Loucy (cell line): ENCODE data around the gene IGF2R.

Experiments used
- H2AFZ ChIP-seq: fragments of 200-600 bp; sonication (generic); 2 replicates; pipeline ENCODE4 v1.6.0; 2016; ENCODE audit warnings: antibody characterized with exemption, mild to moderate bottlenecking, low read length, moderate library complexity
- H3F3A ChIP-seq: fragments of 200-600 bp; 2 replicates; pipeline ENCODE4 v1.6.0; 2016; ENCODE audit warnings: antibody characterized with exemption, low read depth, mild to moderate bottlenecking
- H3K27me3 ChIP-seq: fragments of 200-600 bp; sonication (generic); 2 replicates; pipeline ENCODE4 v1.6.1; 2014; ENCODE audit warnings: low read length, mild to moderate bottlenecking; ENCODE audit not compliant: insufficient read depth, poor library complexity, severe bottlenecking
- H3K36me3 ChIP-seq: fragments of 200-600 bp; sonication (generic); 2 replicates; pipeline ENCODE4 v1.6.1; 2016; ENCODE audit warnings: low read length; ENCODE audit not compliant: insufficient read depth
- H3K4me1 ChIP-seq: fragments of 200-600 bp; sonication (generic); 2 replicates; pipeline ENCODE4 v1.5.1; 2014; ENCODE audit warnings: low read length, mild to moderate bottlenecking; ENCODE audit not compliant: insufficient read depth, poor library complexity, severe bottlenecking
- H3K4me2 ChIP-seq: fragments of 200-600 bp; sonication (generic); 2 replicates; pipeline ENCODE4 v1.6.0; 2014; ENCODE audit warnings: antibody characterized with exemption, low read length, low read depth, mild to moderate bottlenecking; ENCODE audit not compliant: poor library complexity, severe bottlenecking
- H3K4me3 ChIP-seq: fragments of 200-600 bp; sonication (generic); 2 replicates; pipeline ENCODE4 v1.5.1; 2014; ENCODE audit warnings: low read length, mild to moderate bottlenecking, mixed read lengths; ENCODE audit not compliant: poor library complexity, severe bottlenecking
- H3K79me2 ChIP-seq: fragments of 200-600 bp; sonication (generic); 2 replicates; pipeline ENCODE4 v1.6.1; 2014; ENCODE audit warnings: low read length; ENCODE audit not compliant: insufficient read depth
- H3K9ac ChIP-seq: fragments of 200-600 bp; sonication (generic); 2 replicates; pipeline ENCODE4 v1.6.0; 2014; ENCODE audit warnings: mild to moderate bottlenecking, low read depth, low read length, moderate library complexity; ENCODE audit not compliant: poor library complexity, severe bottlenecking
- H3K9me2 ChIP-seq: fragments of 200-600 bp; sonication (generic); replicated peaks from 2 replicates; pipeline ENCODE4 v1.6.1; 2016; ENCODE audit warnings: low read depth, low read length, mixed read lengths
- H3K9me3 ChIP-seq: fragments of 200-600 bp; sonication (generic); 2 replicates; pipeline ENCODE4 v1.6.1; 2014; ENCODE audit warnings: mild to moderate bottlenecking, antibody characterized with exemption, low read length, low read depth; ENCODE audit not compliant: insufficient read depth
- H4K20me1 ChIP-seq: fragments of 200-600 bp; sonication (generic); 2 replicates; pipeline ENCODE4 v1.6.0; 2014; ENCODE audit warnings: antibody characterized with exemption, low read length, mild to moderate bottlenecking; ENCODE audit not compliant: insufficient read depth, poor library complexity, severe bottlenecking
- EZH2phosphoT487 ChIP-seq: fragments of 200-600 bp; IDR thresholded peaks from 2 replicates; pipeline ENCODE4 v1.6.1; 2018; ENCODE audit warnings: antibody characterized with exemption, mild to moderate bottlenecking, moderate library complexity, borderline replicate concordance
- TF ChIP-seq, protein P1 (sequence below): fragments of 200-600 bp; sonication (generic); conservative IDR thresholded peaks from 2 replicates; pipeline ENCODE4 v1.5.1; 2014; ENCODE audit warnings: mild to moderate bottlenecking, antibody characterized with exemption, low read length

IGF2R gene

DNA sequence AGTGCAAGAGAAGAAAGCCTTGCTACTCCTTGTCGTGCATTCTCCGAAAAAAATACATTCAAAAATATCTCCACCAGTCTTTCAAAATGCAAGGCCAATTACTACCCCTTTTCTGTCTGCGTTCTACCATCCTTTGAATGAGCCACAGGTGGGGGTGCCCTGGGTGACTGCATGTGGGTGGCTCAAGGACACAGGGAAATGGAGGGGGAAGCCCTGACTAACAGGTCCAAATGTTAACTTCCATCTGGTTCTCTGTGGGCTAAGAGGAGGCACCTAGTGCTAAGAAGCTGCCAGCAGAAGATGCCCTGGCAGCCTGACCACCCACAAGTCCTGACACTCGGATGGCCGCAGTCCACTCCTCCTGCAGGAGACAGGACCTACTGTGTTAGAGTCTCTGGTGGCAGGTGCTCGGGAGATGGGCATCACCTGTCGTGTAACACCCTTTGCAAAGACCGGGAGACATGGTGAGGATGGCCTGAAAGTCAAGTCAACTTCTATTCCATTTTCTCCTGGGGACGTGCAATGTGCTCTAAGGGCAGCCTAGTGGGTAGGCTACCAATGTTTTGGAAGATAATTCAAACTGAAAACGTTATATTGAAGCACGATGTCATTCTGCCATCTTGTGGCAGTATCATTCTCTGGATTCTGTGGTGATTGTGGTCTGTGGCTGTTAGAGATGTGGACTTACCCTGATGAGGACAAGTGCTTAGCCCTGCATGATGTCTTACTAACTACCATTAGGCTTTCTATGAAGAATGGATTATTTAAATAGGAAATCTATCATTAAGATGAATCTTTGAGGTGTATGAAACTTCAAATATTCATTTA lies 27.4 kb upstream of the IGF2R start:
- Histone ChIP-seq H4K20me1 (no peaks in the 10 kb centered on the region), H2AFZ (no peak overlapping the region), H3K79me2 (no peaks in the 10 kb centered on the region), H3K27me3 (no peaks in the 10 kb centered on the region), H3K9me2 (no peaks in the 10 kb centered on the region), H3K9me3 (no peaks in the 10 kb centered on the region), H3K4me3 (no peak overlapping the region), H3F3A (no peaks in the 10 kb centered on the region), H3K9ac (no peak overlapping the region), H3K4me1 (no peaks in the 10 kb centered on the region), H3K4me2 (no peak overlapping the region), H3K36me3 (no peaks in the 10 kb centered on the region)
- TF ChIP-seq EZH2phosphoT487: no peak
- TF ChIP-seq, protein P1, sequence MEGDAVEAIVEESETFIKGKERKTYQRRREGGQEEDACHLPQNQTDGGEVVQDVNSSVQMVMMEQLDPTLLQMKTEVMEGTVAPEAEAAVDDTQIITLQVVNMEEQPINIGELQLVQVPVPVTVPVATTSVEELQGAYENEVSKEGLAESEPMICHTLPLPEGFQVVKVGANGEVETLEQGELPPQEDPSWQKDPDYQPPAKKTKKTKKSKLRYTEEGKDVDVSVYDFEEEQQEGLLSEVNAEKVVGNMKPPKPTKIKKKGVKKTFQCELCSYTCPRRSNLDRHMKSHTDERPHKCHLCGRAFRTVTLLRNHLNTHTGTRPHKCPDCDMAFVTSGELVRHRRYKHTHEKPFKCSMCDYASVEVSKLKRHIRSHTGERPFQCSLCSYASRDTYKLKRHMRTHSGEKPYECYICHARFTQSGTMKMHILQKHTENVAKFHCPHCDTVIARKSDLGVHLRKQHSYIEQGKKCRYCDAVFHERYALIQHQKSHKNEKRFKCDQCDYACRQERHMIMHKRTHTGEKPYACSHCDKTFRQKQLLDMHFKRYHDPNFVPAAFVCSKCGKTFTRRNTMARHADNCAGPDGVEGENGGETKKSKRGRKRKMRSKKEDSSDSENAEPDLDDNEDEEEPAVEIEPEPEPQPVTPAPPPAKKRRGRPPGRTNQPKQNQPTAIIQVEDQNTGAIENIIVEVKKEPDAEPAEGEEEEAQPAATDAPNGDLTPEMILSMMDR: peak; percentile 62

DNA sequence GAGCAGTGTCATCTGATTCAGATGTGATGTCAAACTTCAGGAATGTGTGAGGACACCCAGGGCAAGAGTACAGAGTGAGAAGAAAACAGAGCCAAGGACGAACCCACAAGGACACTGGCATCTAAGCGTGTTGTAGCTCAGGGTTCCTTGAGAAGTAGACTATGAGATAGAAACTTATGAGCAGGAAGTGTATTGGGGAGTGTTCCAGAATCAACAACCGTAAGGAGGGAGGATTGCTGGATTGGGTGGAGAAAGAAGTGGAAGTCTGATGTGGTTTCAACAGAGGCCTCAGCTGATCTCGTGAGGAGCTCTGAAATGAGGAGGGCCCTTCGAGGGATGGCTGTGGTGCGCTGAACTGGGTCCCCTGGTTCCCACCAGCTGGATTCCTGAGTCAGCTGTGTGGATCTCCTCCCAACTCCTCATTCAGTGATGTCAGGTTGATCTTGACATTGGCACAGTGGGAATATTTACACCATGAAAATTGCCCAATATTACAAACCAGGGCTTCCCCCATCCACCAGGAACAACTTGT lies 25.7 kb upstream of the IGF2R start:
- Histone ChIP-seq H3K79me2 (no peaks in the 10 kb centered on the region), H2AFZ (no peak overlapping the region), H3K4me2 (no peak overlapping the region), H3K36me3 (no peaks in the 10 kb centered on the region), H3K4me3 (no peak overlapping the region), H3K4me1 (no peaks in the 10 kb centered on the region), H3K9ac (no peak overlapping the region), H3K9me3 (no peaks in the 10 kb centered on the region), H4K20me1 (no peaks in the 10 kb centered on the region), H3K9me2 (no peaks in the 10 kb centered on the region), H3F3A (no peaks in the 10 kb centered on the region), H3K27me3 (no peaks in the 10 kb centered on the region)
- TF ChIP-seq, protein P1: no peak
- TF ChIP-seq EZH2phosphoT487: no peak

DNA sequence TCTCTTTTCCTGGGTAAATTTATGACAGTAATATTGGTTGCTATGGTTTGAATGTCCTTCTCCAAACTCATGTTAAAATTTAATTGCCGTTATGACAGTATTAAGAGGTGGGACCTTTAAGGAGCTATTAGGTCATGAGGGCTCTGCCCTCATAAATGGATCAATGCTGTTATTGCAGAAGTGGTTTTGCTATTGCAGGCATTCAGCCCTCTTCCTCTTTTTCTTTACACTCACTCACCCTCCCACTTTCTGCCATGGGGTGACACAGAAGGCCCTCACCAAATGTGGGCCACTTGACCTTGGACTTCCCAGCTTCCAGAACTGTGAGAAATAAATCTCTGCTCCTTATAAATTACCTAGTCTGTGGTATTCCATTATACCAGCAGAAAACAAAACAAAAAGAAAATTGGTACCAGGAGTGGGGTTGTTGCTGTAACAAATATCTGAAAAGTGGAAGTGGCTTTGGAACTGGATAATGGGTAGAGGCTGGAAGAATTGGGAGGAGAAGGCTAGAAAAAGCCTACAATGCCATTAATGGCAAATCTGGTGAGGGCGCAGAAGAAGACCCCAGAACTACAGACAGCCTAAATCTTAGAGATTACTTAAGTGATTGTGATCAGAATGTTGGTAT lies 24.8 kb upstream of the IGF2R start:
- Histone ChIP-seq H3K9me3 (no peaks in the 10 kb centered on the region), H2AFZ (no peak overlapping the region), H3K4me3 (no peak overlapping the region), H3K4me2 (no peak overlapping the region), H4K20me1 (no peaks in the 10 kb centered on the region), H3K79me2 (no peaks in the 10 kb centered on the region), H3F3A (no peaks in the 10 kb centered on the region), H3K9ac (no peak overlapping the region), H3K4me1 (no peaks in the 10 kb centered on the region), H3K9me2 (no peaks in the 10 kb centered on the region), H3K36me3 (no peaks in the 10 kb centered on the region), H3K27me3 (no peaks in the 10 kb centered on the region)
- TF ChIP-seq EZH2phosphoT487: no peak
- TF ChIP-seq, protein P1: no peak
